ENCODE data around the gene ACBD3.

ACBD3 gene

DNA sequence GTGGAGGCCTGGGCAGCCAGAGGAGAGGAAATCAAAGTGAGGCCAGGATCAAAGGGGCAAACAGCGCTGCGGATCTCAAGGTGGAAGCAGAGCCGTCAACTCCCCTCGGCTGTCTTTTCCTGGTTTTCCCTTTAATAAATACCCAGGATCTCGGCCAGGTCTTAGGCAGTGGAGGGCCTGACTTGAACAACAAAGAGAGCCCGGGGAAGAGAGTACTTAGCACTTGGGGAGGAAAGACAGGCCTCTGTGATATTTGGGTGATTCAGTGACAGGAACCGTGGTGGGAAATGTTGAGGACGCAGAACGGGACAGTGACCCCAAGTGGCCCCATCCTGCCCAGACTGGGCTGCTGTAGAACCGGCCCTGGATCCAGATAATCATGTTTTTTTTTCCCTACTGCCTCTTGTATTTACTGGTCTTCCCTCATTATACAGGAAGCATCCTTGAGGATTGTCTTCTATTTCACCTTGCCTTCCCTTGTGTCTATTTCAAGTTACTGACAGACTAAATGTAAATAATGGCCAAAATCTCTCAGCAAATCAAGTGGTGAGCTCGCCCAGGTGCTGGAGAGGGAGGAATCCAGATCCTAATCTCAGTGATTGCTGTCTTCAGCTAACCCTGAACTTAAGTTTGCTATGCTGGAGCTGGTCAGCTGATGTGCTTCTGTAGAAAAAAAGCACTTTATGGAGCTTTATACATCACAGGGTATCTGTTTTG, 34.1 kb upstream of the ACBD3 start:
- no peak for TF ChIP-seq POLR2AphosphoS5 (IDR thresholded peaks at IDR 0.05; ENCODE audit: low read depth)
- TF ChIP-seq, protein P1, sequence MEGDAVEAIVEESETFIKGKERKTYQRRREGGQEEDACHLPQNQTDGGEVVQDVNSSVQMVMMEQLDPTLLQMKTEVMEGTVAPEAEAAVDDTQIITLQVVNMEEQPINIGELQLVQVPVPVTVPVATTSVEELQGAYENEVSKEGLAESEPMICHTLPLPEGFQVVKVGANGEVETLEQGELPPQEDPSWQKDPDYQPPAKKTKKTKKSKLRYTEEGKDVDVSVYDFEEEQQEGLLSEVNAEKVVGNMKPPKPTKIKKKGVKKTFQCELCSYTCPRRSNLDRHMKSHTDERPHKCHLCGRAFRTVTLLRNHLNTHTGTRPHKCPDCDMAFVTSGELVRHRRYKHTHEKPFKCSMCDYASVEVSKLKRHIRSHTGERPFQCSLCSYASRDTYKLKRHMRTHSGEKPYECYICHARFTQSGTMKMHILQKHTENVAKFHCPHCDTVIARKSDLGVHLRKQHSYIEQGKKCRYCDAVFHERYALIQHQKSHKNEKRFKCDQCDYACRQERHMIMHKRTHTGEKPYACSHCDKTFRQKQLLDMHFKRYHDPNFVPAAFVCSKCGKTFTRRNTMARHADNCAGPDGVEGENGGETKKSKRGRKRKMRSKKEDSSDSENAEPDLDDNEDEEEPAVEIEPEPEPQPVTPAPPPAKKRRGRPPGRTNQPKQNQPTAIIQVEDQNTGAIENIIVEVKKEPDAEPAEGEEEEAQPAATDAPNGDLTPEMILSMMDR (IDR thresholded peaks at IDR 0.05; ENCODE audit: insufficient read depth, low read length): no peak
- TF ChIP-seq GABPA (IDR thresholded peaks at IDR 0.05; ENCODE audit: low read depth): no peak
- TF ChIP-seq SPI1 (IDR thresholded peaks at IDR 0.05; ENCODE audit: borderline replicate concordance, low read depth): no peak
- Histone ChIP-seq H3K27me3 (ENCODE audit: insufficient read depth, poor library complexity, severe bottlenecking) (peaks cover 17% of the 10 kb centered on the region), H3K4me3 (replicated peaks; ENCODE audit: insufficient read depth, low read length) (no peak overlapping the region), H3K27ac (replicated peaks) (no peak overlapping the region)
- DNase-seq (ENCODE audit: low read depth in 1 of 2, low spot score in 1 of 2): no peak

DNA sequence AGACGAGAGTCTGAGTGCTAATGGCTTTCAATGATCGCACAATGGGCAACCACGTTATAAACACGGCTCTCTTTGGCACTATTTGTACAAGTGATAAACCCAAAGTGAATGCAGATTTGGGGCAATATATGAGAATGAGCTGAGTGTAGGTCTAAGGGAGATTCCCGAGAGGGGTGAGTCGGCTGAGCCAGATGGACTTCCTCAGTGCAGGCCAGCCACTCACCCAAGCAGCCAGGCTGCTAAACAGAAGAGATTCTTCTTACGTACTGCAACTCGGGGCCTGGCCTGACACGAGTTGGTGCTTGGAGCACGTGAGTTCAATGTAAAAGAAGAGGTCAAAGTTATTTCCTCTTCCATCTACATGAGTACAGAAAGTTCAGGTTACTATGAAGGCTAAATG, 30.7 kb upstream of the ACBD3 start:
- DNase-seq (ENCODE audit: low read depth in 1 of 2, low spot score in 1 of 2): no peak
- Histone ChIP-seq H3K4me3 (replicated peaks; ENCODE audit: insufficient read depth, low read length) (no peak overlapping the region), H3K27ac (replicated peaks) (no peak overlapping the region), H3K27me3 (ENCODE audit: insufficient read depth, poor library complexity, severe bottlenecking) (peaks cover under 1% of the 10 kb centered on the region)
- TF ChIP-seq, protein P2, sequence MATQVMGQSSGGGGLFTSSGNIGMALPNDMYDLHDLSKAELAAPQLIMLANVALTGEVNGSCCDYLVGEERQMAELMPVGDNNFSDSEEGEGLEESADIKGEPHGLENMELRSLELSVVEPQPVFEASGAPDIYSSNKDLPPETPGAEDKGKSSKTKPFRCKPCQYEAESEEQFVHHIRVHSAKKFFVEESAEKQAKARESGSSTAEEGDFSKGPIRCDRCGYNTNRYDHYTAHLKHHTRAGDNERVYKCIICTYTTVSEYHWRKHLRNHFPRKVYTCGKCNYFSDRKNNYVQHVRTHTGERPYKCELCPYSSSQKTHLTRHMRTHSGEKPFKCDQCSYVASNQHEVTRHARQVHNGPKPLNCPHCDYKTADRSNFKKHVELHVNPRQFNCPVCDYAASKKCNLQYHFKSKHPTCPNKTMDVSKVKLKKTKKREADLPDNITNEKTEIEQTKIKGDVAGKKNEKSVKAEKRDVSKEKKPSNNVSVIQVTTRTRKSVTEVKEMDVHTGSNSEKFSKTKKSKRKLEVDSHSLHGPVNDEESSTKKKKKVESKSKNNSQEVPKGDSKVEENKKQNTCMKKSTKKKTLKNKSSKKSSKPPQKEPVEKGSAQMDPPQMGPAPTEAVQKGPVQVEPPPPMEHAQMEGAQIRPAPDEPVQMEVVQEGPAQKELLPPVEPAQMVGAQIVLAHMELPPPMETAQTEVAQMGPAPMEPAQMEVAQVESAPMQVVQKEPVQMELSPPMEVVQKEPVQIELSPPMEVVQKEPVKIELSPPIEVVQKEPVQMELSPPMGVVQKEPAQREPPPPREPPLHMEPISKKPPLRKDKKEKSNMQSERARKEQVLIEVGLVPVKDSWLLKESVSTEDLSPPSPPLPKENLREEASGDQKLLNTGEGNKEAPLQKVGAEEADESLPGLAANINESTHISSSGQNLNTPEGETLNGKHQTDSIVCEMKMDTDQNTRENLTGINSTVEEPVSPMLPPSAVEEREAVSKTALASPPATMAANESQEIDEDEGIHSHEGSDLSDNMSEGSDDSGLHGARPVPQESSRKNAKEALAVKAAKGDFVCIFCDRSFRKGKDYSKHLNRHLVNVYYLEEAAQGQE (IDR thresholded peaks at IDR 0.05; ENCODE audit: insufficient replicate concordance, low read depth): no peak
- TF ChIP-seq, protein P1 (IDR thresholded peaks at IDR 0.05; ENCODE audit: insufficient read depth, low read length): no peak
- TF ChIP-seq POLR2AphosphoS5 (IDR thresholded peaks at IDR 0.05; ENCODE audit: low read depth) (no peak), GABPA (IDR thresholded peaks at IDR 0.05; ENCODE audit: low read depth) (no peak), SPI1 (IDR thresholded peaks at IDR 0.05; ENCODE audit: borderline replicate concordance, low read depth) (no peak)

DNA sequence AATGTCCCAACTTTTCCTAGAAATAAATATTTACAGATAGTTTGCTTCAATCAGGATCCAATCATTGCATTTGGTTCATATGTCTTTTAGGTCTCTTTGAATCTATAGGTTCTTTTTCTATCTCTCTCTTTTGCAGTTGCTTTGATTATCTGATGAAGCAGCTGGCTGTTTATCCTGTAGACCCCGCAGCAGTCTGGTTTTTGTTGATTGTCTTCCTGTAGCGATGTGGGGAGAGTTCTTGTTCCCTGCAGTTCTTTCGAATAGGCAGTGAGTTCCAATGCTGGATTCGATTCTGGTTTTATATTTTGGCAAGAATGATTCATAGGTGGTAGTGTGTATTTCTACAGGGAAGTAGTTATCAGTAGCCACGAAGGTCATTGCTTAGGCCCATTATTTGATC, 29.5 kb upstream of the ACBD3 start:
- Histone ChIP-seq H3K27ac (replicated peaks) (no peak overlapping the region), H3K4me3 (replicated peaks; ENCODE audit: insufficient read depth, low read length) (no peak overlapping the region), H3K27me3 (ENCODE audit: insufficient read depth, poor library complexity, severe bottlenecking) (no peaks in the 10 kb centered on the region)
- TF ChIP-seq, protein P1 (IDR thresholded peaks at IDR 0.05; ENCODE audit: insufficient read depth, low read length): no peak
- no peak for TF ChIP-seq SPI1 (IDR thresholded peaks at IDR 0.05; ENCODE audit: borderline replicate concordance, low read depth)
- no peak for TF ChIP-seq GABPA (IDR thresholded peaks at IDR 0.05; ENCODE audit: low read depth)
- TF ChIP-seq POLR2AphosphoS5 (IDR thresholded peaks at IDR 0.05; ENCODE audit: low read depth): no peak
- TF ChIP-seq, protein P2 (IDR thresholded peaks at IDR 0.05; ENCODE audit: insufficient replicate concordance, low read depth): no peak
- DNase-seq (ENCODE audit: low read depth in 1 of 2, low spot score in 1 of 2): no peak
